ENCODE data around the gene BAHD1.

- TF ChIP-seq EP300 (IDR thresholded peaks at IDR 0.05) (no peak), CTCF (IDR thresholded peaks at IDR 0.05) (no peak), POLR2A (IDR thresholded peaks at IDR 0.05) (no peak)
Measured at GRCh38 chr15:40449275-40449674, 8.5 kb downstream of the BAHD1 start.

Measured in gastroesophageal sphincter (tissue), 3 donors.